ENCODE results near the gene CHN1.

Gene CHN1

GRCh38 chr2:174830561-174830960, 174.6 kb downstream of the CHN1 start:
- DNase-seq (ENCODE audit: low read depth in 4 of 4, low spot score in 1 of 4) = no peak

GRCh38 chr2:174829550-174829949, 175.6 kb downstream of the CHN1 start:
- DNase-seq (ENCODE audit: low read depth in 4 of 4, low spot score in 1 of 4) = no peak

DNA sequence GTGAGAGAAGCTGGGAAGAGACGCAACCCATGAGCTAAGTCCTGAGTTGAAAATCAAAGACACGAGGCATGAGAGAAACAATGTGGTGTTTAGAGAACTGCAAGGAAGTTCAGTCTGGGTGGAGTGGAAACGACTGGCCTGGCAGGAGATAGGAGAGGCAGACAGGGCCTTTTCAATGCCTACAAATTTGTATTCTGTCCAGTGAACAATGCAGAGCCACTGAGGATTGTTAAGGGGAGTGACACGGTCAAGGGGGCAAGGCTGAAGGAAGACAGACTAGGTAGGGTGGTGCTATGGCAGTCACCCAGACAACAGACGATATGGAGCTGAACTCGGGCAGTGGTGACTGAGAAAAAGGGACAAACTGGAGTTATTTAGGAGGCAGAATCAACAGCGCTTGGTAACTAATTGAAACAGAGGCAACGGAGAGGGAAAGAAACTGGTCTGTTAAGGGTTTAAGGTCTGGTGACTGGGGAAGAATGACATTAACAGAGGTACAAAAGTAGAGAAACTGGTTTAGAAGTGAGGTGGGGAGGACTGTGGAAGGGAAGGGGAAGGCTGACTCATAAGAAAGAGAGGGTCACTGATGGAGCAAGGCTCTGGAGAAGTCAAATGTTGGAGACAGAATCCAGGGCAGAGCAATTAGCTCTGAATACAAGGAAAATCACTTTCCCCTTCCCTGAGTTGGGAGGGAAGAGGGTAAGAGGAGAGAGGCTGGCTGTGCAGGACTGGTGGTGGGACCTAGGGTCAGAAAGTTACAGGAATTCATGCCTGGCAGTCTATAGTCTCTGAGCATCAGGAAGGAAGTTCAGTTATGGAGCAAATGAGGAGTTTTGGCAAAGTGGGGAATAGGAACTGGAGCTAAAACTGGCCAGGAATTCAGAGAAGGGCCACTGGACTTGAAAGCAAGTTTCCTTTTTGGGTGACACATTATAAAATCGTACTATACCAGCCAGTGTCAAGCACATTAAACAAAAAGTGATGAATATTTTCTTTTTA, 177.5 kb downstream of the CHN1 start:
- DNase-seq (ENCODE audit: low read depth in 4 of 4, low spot score in 1 of 4) = no peak

DNA sequence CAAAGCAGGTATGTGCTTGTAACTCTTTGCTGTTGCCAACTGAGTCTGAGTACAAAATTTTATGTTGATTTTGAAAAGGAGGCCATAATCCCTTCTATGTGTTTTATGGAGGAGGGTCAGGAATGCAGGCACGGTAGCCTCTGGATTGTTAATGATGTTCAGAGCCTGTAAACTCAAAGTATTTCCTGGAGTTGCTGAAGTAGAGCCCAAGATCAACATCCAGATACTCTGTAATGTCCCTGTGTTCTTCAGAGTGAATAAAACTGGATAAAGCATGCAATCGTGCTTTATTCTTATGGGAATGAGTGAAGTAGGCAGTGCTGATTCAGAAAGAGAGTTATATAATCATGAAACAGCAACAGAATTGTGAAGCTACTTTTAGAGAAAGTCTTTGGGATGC, 179.1 kb downstream of the CHN1 start:
- DNase-seq (ENCODE audit: low read depth in 4 of 4, low spot score in 1 of 4) = no peak

- no peak for DNase-seq (ENCODE audit: low read depth in 4 of 4, low spot score in 1 of 4)
Observed at GRCh38 chr2:174824068-174824467, 181.1 kb downstream of the CHN1 start.

GRCh38 chr2:174821628-174822027, 183.6 kb downstream of the CHN1 start:
- DNase-seq (ENCODE audit: low read depth in 4 of 4, low spot score in 1 of 4) = no peak

GRCh38 chr2:174820361-174820760, 184.8 kb downstream of the CHN1 start:
- no peak for DNase-seq (ENCODE audit: low read depth in 4 of 4, low spot score in 1 of 4)

DNA sequence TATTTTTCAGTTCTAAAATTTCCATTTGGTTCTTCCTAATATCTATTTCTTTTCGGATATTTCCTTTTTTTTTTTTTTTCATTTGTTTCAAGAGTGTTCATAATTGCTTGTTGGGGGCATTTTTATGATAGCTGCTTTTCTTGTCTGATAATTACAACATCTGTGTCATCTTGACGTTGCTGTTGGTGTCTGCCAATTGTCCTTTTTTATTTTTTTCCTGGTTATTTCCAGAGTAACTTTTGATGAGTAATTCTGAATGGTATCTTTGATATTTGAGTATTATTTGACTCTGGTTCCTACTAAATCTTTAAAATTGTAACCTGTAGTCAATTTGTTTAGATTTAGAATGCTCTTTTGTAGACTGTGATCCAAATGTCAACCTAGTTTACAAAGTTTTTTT, 189.7 kb downstream of the CHN1 start:
- no peak for DNase-seq (ENCODE audit: low read depth in 4 of 4, low spot score in 1 of 4)

DNA sequence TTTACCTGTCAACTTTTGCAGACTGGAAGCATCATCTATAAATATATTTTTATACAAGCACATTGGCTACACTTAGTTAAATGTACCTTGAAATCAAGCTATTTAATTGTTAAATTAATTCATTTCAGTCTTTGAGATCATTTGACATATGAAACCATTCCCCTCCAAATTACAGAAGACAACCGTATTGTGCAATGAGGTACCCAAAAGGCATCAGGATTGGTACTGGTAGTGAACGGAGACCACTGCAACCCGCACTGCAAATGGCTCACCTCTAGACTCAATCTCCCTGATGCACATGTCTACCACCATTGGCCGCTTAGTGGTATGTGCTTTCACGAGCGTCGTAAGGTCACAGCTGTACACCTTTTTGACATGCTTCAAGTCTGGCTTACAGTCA, 193.1 kb downstream of the CHN1 start:
- DNase-seq (ENCODE audit: low read depth in 4 of 4, low spot score in 1 of 4) = no peak

GRCh38 chr2:174807931-174808330, 197.2 kb downstream of the CHN1 start:
- no peak for DNase-seq (ENCODE audit: low read depth in 4 of 4, low spot score in 1 of 4)

GRCh38 chr2:174805803-174806202, 199.4 kb downstream of the CHN1 start:
- DNase-seq (ENCODE audit: low read depth in 4 of 4, low spot score in 1 of 4) = no peak

- DNase-seq (ENCODE audit: low read depth in 4 of 4, low spot score in 1 of 4) = no peak
Observed at GRCh38 chr2:174802459-174802858, 202.7 kb downstream of the CHN1 start.

DNA sequence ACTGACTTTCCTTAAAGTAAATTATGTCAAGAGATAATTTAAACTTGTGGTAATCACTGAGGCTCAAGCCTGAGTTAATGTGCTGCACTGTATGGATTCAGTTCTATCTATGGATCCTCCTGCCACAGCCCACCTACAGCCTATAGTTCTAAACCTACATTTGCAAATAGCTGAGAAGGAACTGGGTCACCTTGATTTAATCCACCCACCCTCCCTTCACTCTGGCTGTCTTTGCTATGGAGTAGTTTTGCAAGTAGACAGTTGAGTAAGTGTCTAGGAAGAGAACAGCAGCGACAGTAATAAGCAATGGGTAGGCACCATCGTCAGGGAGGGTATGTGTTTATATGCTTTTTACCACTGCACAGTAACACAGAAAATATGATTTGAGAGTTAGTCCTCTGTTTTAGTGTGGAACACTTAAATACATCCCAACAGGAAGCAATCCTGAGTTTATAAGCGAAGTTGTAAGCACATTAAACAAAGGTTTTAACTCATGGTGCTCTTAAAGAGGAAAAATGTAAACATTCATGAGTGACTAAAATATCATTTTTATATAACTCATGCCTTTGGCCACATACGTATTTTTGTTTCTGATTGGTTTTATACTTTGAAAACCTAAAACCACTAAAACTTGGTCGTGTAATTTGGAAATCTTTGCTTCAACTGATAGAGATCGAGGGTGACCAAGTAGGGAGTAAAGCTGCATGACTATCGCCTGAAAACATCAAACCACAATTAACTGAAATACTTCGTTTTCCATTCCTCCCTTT, 204.6 kb downstream of the CHN1 start:
- DNase-seq (ENCODE audit: low read depth in 4 of 4, low spot score in 1 of 4) = no peak

DNA sequence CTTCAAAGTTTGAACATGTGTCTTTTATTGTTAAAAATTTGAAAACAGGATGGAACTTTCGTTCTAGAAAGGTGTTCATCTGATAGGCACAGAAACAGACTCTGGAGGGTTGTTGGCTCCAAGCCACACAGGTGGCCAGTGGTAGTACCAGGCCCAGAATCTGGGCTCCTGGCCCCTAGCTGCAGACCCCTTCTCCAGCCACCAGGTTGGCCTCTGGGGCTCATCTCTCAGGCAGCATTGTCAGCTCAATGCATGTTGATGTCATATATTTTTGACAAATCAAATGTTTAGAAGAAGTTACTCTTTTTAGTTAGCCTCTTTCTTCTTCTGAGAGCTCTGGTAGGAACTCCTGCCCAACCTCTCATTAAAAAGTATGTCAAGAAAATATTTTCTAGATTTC, 206.4 kb downstream of the CHN1 start:
- DNase-seq (ENCODE audit: low read depth in 4 of 4, low spot score in 1 of 4) = no peak

DNA sequence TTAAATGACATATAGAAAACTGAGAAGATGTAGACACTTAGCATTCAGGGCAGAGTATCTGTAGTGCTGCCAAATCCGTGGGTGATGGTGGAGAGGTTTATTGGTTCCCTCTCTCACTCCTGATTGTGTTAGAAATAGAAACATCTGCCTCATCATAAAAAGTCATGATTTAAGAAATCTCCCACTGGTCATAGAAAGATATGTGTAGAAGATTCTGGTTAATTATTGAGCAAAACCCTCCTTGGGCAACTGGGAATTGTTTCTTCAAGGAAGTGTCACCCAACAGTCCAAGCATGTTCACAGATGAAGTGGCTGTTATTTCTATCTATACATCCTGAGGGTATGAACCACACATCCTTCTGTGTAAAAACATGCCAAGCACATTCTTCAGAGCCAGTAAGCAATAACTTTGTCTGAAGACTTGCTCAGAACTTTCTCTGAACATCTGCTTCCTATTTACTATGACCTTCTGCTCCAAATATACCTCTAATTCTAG, 207.4 kb downstream of the CHN1 start:
- DNase-seq (ENCODE audit: low read depth in 4 of 4, low spot score in 1 of 4) = no peak

- no peak for DNase-seq (ENCODE audit: low read depth in 4 of 4, low spot score in 1 of 4)
Observed at GRCh38 chr2:174796319-174796771, 208.8 kb downstream of the CHN1 start.

- no peak for DNase-seq (ENCODE audit: low read depth in 4 of 4, low spot score in 1 of 4)
Observed at GRCh38 chr2:174794851-174795374, 210.3 kb downstream of the CHN1 start.

DNA sequence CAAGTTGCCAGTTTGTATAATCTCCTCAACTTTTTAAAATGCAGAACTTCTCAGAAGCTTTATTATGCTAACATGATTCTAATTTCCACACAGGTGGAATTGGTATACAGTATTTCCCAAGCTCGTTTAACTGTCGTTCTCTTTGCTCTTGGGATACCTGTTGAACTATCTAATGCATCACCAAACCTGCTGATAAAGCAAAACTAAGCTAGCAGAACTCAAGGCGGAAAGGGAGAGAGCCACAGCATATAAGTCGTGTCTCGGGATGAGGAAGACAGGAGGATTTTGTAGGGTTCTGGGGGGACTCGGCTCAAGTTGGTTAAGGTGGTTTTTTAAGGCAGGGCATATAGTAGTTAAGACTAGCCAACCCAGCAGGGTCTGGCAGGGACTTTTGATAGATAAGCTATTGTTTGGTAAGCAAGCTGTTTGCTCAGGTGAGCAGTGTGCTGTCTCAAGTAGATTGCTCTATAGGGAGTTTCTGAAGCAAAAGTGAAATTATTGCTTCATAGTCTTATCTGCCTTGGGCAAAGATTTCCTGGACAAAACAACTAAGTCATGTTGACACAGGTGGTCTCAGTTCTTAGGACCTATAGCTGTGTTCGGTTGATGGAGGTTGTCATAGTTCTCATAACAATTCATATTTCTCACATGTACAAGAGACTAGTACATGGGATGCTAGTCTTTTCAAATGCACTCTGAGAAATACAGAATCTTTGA, 212.7 kb downstream of the CHN1 start:
- DNase-seq (ENCODE audit: low read depth in 4 of 4, low spot score in 1 of 4) = no peak

GRCh38 chr2:174791746-174792280, 213.4 kb downstream of the CHN1 start:
- DNase-seq (ENCODE audit: low read depth in 4 of 4, low spot score in 1 of 4) = no peak

DNA sequence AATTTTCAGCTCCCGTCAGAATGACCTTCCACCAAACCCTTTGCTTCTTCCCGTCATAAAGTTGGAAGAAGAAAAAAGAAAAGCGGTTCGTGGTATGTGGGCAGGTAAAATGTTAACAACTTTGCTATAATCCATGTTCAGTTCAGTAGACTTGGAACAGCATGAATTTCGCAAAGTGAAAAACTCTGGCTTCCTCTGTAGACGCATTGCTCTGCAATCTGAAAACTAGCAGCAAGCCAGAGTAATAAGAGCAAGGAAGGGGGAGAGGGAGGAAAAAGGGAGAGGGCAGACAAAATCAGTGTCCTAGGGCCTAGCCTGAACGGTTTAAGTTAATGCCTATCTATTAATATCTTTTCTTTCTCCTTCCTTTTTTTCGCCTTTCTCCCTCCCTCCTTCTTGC, 214.2 kb downstream of the CHN1 start:
- no peak for DNase-seq (ENCODE audit: low read depth in 4 of 4, low spot score in 1 of 4)

GRCh38 chr2:174789001-174789400, 216.2 kb downstream of the CHN1 start:
- no peak for DNase-seq (ENCODE audit: low read depth in 4 of 4, low spot score in 1 of 4)

Measured in stimulated activated CD4-positive, alpha-beta T cell treated with anti-CD3 and anti-CD28 coated beads, Interleukin-1b, Interleukin-23, amount 100 ng/mL, for 24 hours (primary cell).